Stimulated activated CD8-positive, alpha-beta memory T cell treated with anti-CD3 and anti-CD28 coated beads, Interleukin-2, amount 100 ng/mL, for 1 hour (primary cell): ENCODE results near the gene REN.

Experiments
- DNase-seq, 2 donors: peaks; one replicate each; pipeline ENCODE4 v3.0.0-alpha.2; 2020; ENCODE audit warnings: low read depth in 2 of 2

REN gene

GRCh38 chr1:204166219-204166618 lies at the start of gene REN:
Gene REN (minus strand): TSS chr1:204166337. CDS start chr1:204166293, 44 bp downstream.
- DNase-seq, result no peak

GRCh38 chr1:204213668-204214662 lies 47.8 kb upstream of the REN start, which contains the start of gene GOLT1A:
Gene GOLT1A (minus strand): TSS chr1:204213988. CDS start chr1:204213906, 82 bp downstream.
- DNase-seq, result peak in 1 of 2 donors; percentile 13

- DNase-seq, result no peak
Observed at GRCh38 chr1:204212715-204213114, 46.6 kb upstream of the REN start.

- DNase-seq, result no peak
Observed at GRCh38 chr1:204211046-204211445, 44.9 kb upstream of the REN start.

GRCh38 chr1:204207136-204207616 lies 41.0 kb upstream of the REN start:
- peak; percentile 55 to 58 for DNase-seq

GRCh38 chr1:204206121-204206520 lies 40.0 kb upstream of the REN start:
- DNase-seq, result no peak

- no peak for DNase-seq
Observed at GRCh38 chr1:204205486-204205885, 39.3 kb upstream of the REN start.

- DNase-seq, result no peak
Observed at GRCh38 chr1:204204944-204205343, 38.8 kb upstream of the REN start.

GRCh38 chr1:204203206-204203767 lies 37.1 kb upstream of the REN start:
- no peak for DNase-seq

- no peak for DNase-seq
Observed at GRCh38 chr1:204202481-204202880, 36.3 kb upstream of the REN start.

GRCh38 chr1:204201348-204202040 lies 35.4 kb upstream of the REN start:
- DNase-seq, result no peak

GRCh38 chr1:204199579-204199978 lies 33.4 kb upstream of the REN start:
- no peak for DNase-seq

GRCh38 chr1:204198348-204199340 lies 32.5 kb upstream of the REN start:
- no peak for DNase-seq

GRCh38 chr1:204197068-204197467 lies 30.9 kb upstream of the REN start:
- DNase-seq, result no peak

- no peak for DNase-seq
Observed at GRCh38 chr1:204196068-204196795, 30.1 kb upstream of the REN start, which contains the start of gene KISS1. Gene KISS1 (minus strand): TSS chr1:204196491. CDS start chr1:204192876, 3,615 bp downstream.

- DNase-seq, result no peak
Observed at GRCh38 chr1:204194771-204195170, 28.6 kb upstream of the REN start.

- no peak for DNase-seq
Observed at GRCh38 chr1:204194080-204194479, 27.9 kb upstream of the REN start.

- no peak for DNase-seq
Observed at GRCh38 chr1:204192589-204193352, 26.6 kb upstream of the REN start.

- DNase-seq, result no peak
Observed at GRCh38 chr1:204192046-204192445, 25.9 kb upstream of the REN start.
